DND-41 (cell line): ENCODE results near the gene ZDHHC14.

ENCODE experiments used
- CTCF ChIP-seq: IDR thresholded peaks from 2 replicates; pipeline ENCODE4 v1.5.1; 2012; ENCODE audit warnings: borderline replicate concordance, low read length, moderate library complexity, mild to moderate bottlenecking; ENCODE audit not compliant: poor library complexity, severe bottlenecking; ENCODE audit errors: extremely low read depth
- EZH2 ChIP-seq: IDR thresholded peaks from 3 replicates; pipeline ENCODE4 v1.6.1; 2012; ENCODE audit warnings: borderline replicate concordance, low read depth, mild to moderate bottlenecking, moderate library complexity, low read length, inconsistent platforms; ENCODE audit not compliant: severe bottlenecking

- peak; percentile 85 for TF ChIP-seq CTCF
- no peak for TF ChIP-seq EZH2
Observed at GRCh38 chr6:157667211-157668008, 286.4 kb downstream of the ZDHHC14 start.
